Measurements from ENCODE around the gene NSMF.

DNA sequence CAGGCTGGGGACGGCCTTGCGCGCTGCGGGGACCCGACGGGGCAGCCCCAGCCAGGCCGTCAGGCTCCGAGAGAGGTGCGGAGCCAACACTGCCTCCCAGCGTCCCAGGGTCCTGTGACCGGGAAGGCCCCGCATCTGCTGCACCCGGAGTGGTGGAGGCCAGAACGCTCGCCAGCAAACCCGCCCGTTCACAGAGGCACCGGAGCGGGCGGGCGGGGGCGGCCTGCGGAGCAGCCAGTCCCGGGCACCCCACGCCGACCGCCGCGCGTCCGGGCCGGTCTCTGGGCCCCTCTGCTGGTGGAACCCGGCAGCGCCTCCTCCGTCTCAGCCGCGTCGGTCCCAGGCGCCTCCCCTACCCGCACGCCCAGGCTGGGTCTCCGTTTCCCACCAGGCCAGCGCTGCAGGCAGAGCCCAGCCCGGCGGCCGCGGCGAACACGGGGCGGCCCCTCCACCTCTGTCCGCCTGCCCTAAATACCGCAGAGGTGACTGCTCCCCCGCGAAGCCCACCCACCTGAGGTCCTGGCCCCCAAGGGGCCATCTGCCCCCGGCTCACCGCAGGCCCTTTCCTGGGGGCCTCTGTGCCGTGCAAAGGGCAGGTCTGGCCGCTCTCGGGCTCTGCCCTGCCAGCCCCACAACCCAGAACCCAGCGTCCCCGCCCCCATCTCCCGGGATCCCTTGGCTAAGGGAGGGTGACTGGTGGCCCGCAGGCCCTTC is 52.1 kb downstream of the NSMF start:
- TF ChIP-seq, protein P1, sequence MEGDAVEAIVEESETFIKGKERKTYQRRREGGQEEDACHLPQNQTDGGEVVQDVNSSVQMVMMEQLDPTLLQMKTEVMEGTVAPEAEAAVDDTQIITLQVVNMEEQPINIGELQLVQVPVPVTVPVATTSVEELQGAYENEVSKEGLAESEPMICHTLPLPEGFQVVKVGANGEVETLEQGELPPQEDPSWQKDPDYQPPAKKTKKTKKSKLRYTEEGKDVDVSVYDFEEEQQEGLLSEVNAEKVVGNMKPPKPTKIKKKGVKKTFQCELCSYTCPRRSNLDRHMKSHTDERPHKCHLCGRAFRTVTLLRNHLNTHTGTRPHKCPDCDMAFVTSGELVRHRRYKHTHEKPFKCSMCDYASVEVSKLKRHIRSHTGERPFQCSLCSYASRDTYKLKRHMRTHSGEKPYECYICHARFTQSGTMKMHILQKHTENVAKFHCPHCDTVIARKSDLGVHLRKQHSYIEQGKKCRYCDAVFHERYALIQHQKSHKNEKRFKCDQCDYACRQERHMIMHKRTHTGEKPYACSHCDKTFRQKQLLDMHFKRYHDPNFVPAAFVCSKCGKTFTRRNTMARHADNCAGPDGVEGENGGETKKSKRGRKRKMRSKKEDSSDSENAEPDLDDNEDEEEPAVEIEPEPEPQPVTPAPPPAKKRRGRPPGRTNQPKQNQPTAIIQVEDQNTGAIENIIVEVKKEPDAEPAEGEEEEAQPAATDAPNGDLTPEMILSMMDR (IDR thresholded peaks at IDR 0.05), result peak; percentile 59
- TF ChIP-seq CHD2 (IDR thresholded peaks at IDR 0.05; ENCODE audit: low read length, partially characterized antibody) (no peak), POLR2AphosphoS5 (IDR thresholded peaks at IDR 0.05; ENCODE audit: low read depth, low read length) (no peak), RAD21 (IDR thresholded peaks at IDR 0.05; ENCODE audit: low read length) (peak; percentile 75), EZH2phosphoT487 (IDR thresholded peaks at IDR 0.05; ENCODE audit: borderline replicate concordance, low read depth) (no peak), FOSL2 (IDR thresholded peaks at IDR 0.05; ENCODE audit: borderline replicate concordance, low read depth) (no peak), YY1 (IDR thresholded peaks at IDR 0.05; ENCODE audit: low read depth) (no peak), TAF1 (IDR thresholded peaks at IDR 0.05; ENCODE audit: borderline replicate concordance, low read depth, low read length) (no peak)
- TF ChIP-seq, protein P2, sequence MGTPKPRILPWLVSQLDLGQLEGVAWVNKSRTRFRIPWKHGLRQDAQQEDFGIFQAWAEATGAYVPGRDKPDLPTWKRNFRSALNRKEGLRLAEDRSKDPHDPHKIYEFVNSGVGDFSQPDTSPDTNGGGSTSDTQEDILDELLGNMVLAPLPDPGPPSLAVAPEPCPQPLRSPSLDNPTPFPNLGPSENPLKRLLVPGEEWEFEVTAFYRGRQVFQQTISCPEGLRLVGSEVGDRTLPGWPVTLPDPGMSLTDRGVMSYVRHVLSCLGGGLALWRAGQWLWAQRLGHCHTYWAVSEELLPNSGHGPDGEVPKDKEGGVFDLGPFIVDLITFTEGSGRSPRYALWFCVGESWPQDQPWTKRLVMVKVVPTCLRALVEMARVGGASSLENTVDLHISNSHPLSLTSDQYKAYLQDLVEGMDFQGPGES (IDR thresholded peaks at IDR 0.05; ENCODE audit: low read depth, low read length), result no peak
- TF ChIP-seq, protein P3, sequence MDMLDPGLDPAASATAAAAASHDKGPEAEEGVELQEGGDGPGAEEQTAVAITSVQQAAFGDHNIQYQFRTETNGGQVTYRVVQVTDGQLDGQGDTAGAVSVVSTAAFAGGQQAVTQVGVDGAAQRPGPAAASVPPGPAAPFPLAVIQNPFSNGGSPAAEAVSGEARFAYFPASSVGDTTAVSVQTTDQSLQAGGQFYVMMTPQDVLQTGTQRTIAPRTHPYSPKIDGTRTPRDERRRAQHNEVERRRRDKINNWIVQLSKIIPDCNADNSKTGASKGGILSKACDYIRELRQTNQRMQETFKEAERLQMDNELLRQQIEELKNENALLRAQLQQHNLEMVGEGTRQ (IDR thresholded peaks at IDR 0.05; ENCODE audit: borderline replicate concordance, low read depth, low read length), result no peak
